Upper lobe of left lung (tissue), 6 donors: Measurements from ENCODE around the gene FPGS. TPM values are rescaled to one million over a fixed set of nuclear protein-coding genes. Genes with fewer than 3 reads are reported as not detected.

Source experiments
- ATAC-seq, 2 donors: fragments of 200-7000 bp; cut with Tn5 transposase; one replicate each; pipeline ENCODE4 v1.9.1; 2022; ENCODE audit warnings: mild to moderate bottlenecking in 2 of 2, moderate library complexity in 2 of 2; ENCODE audit not compliant: low FRiP score in 2 of 2
- DNase-seq, 2 donors: peaks; one replicate each; pipeline ENCODE4 v3.0.0-alpha.2; 2019 to 2020
- H3K27ac ChIP-seq, 4 donors: fragments of 200-600 bp; sonication (generic); one replicate each; pipeline ENCODE4 v1.5.1; 2016 to 2019
- H3K27me3 ChIP-seq, 4 donors: fragments of 200-600 bp; sonication (generic); one replicate each; pipeline ENCODE4 v1.5.1; 2017 to 2019
- H3K36me3 ChIP-seq, 4 donors: fragments of 200-600 bp; sonication (generic); one replicate each; pipeline ENCODE4 v1.5.1; 2016 to 2019
- H3K4me1 ChIP-seq, 4 donors: fragments of 200-600 bp; sonication (generic); one replicate each; pipeline ENCODE4 v1.5.1; 2018 to 2019
- H3K4me3 ChIP-seq, 4 donors: fragments of 200-600 bp; sonication (generic); one replicate each; pipeline ENCODE4 v1.5.1; 2017 to 2019; ENCODE audit warnings: mild to moderate bottlenecking in 2 of 4, moderate library complexity in 1 of 4
- H3K9me3 ChIP-seq, 4 donors: fragments of 200-600 bp; sonication (generic); one replicate each; pipeline ENCODE4 v1.5.1; 2018 to 2019
- EP300 ChIP-seq, 4 donors: sonication (generic); formaldehyde crosslinking; IDR thresholded peaks; one replicate each; pipeline ENCODE4 v1.5.1; 2017; ENCODE audit warnings: antibody characterized with exemption in 4 of 4, control low read depth in 2 of 4
- POLR2A ChIP-seq, 4 donors: fragments of 450-650 bp; IDR thresholded peaks; one replicate each; pipeline ENCODE4 v1.5.1; 2016 to 2017; ENCODE audit warnings: antibody characterized with exemption in 4 of 4, mild to moderate bottlenecking in 2 of 4
- POLR2AphosphoS5 ChIP-seq, 2 donors: sonication (generic); formaldehyde crosslinking; IDR thresholded peaks; one replicate each; pipeline ENCODE4 v1.5.1; 2017; ENCODE audit warnings: antibody characterized with exemption in 2 of 2
- WGBS, 2 donors: methylation state at CpG; one replicate each; pipeline ENCODE4 v1.1.5; 2017 to 2018; 5-methylcytosine and 5-hydroxymethylcytosine counted together
- total RNA-seq, 6 donors: library from RNA; depleted of rRNA in 4 of 6; stranded (reverse); fragments of >200 nt in 4 of 6; gene quantifications; one replicate each; pipeline versions ENCODE4 v1.1.0 to v1.2.1, GENCODE V29; 2016 to 2021
- TF ChIP-seq, protein P1 (sequence below), 6 experiments: fragments of 450-650 bp in 4 of 6; fragments of 200-600 bp in 2 of 6; sonication (generic) in 2 of 6; IDR thresholded peaks; one replicate each; pipeline ENCODE4 v1.5.1; 2016 to 2019; ENCODE audit warnings: antibody characterized with exemption in 6 of 6
- donor health status: DM: no; HTN: no; CAD: no; lungs with moderate emphysema.
- donor health status: DM: no; HTN: yes; CAD: no; lungs with severe emphysema.

The FPGS gene
- total RNA-seq, 6 donors from 2014 or later: 85.1 to 337 (median 95.5) TPM

DNA sequence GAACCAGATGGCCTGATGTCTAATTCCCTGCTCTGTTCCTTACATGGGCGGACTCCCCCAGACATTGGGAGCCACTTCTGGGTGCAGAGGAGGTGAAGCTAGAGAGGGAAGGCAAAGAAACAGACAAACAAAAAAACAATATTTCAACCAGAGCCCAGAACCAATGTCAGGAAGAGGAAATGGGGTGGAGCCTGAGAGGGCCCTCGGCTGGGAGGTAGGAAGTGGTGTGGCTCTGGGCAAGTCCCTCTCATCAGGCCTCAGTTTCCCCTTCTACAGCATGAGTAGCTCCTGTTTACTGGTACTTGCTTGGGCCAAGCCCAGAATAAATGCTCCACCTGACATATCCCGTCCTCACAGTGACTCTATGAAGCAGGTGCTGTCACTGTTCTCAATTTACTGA is 35.3 kb upstream of the FPGS start:
- WGBS, 2 donors: 47 to 70% methylated on average over 3 of the region's 3 CpGs
- Histone ChIP-seq H3K4me3 (peak overlapping the region in 3 of 4 donors; percentile 10 to 70 (median 20)), H3K27ac (peak overlapping the region; percentile 78 to 96 (median 86)), H3K4me1 (peaks cover 57 to 88% (median 75%) of the 10 kb centered on the region in 4 donors), H3K36me3 (peaks cover 0 to 13% (median 3%) of the 10 kb centered on the region in 4 donors), H3K27me3 (no peaks in the 10 kb centered on the region), H3K9me3 (no peaks in the 10 kb centered on the region)
- TF ChIP-seq POLR2AphosphoS5 (IDR thresholded peaks at IDR 0.05) (no peak), EP300 (IDR thresholded peaks at IDR 0.05) (no peak), POLR2A (IDR thresholded peaks at IDR 0.05) (no peak)
- TF ChIP-seq, protein P1, sequence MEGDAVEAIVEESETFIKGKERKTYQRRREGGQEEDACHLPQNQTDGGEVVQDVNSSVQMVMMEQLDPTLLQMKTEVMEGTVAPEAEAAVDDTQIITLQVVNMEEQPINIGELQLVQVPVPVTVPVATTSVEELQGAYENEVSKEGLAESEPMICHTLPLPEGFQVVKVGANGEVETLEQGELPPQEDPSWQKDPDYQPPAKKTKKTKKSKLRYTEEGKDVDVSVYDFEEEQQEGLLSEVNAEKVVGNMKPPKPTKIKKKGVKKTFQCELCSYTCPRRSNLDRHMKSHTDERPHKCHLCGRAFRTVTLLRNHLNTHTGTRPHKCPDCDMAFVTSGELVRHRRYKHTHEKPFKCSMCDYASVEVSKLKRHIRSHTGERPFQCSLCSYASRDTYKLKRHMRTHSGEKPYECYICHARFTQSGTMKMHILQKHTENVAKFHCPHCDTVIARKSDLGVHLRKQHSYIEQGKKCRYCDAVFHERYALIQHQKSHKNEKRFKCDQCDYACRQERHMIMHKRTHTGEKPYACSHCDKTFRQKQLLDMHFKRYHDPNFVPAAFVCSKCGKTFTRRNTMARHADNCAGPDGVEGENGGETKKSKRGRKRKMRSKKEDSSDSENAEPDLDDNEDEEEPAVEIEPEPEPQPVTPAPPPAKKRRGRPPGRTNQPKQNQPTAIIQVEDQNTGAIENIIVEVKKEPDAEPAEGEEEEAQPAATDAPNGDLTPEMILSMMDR (IDR thresholded peaks at IDR 0.05): no peak
- DNase-seq (no peak), ATAC-seq (no peak)

DNA sequence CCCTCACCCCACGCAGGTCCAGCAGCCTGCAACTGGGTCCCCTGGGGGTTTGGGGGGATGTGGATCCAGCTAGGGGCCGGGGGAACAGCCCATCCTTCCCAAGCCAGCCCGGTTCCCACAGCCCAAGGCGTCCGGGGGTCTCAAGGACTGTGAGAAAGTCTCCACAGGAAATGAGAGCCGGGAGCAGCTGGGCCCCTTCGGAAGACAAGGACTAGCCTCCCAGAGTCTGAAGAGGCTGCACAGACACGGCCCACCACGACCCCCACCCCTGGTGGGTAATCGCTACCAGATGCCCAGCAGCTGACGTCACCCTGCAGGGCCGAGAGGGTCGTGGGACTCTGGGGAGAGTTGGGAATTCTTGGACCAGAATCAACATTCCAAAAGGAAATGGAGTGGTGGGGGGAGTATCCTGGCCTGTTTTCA is 34.8 kb upstream of the FPGS start:
- TF ChIP-seq POLR2A (IDR thresholded peaks at IDR 0.05) (no peak), EP300 (IDR thresholded peaks at IDR 0.05) (no peak), POLR2AphosphoS5 (IDR thresholded peaks at IDR 0.05) (no peak)
- TF ChIP-seq, protein P1 (IDR thresholded peaks at IDR 0.05): no peak
- Histone ChIP-seq H3K9me3 (no peaks in the 10 kb centered on the region), H3K36me3 (peaks cover 0 to 13% (median 3%) of the 10 kb centered on the region in 4 donors), H3K27me3 (no peaks in the 10 kb centered on the region), H3K4me1 (peaks cover 53 to 82% (median 70%) of the 10 kb centered on the region in 4 donors), H3K27ac (peak overlapping the region; percentile 78 to 96 (median 86)), H3K4me3 (peak overlapping the region in 3 of 4 donors; percentile 10 to 70 (median 20))
- ATAC-seq (no peak), DNase-seq (no peak)
- WGBS, 2 donors: 38 to 61% methylated on average over 13 of the region's 13 CpGs

DNA sequence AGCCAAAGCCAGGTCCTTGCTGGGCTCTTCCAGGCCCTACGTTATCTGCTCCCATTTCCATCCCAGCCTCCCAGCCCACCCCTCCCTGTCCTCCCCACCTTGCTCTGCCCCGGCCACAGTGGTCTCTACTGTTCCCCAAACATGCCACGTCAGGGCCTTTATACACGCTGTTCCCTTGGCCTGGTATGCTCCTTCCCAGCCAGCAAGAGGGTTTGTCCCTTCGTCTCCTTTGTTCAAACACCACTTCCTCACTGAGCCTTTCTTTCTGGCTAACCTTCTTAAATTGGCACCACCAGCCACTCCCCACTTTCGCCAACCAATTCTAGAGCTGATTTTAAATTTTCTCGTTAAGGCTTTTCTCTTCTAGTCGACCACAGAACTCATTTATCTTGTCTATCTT is 34.0 kb upstream of the FPGS start:
- Histone ChIP-seq H3K27ac (peak overlapping the region; percentile 78 to 96 (median 86)), H3K27me3 (no peaks in the 10 kb centered on the region), H3K9me3 (no peaks in the 10 kb centered on the region), H3K4me3 (peak overlapping the region in 3 of 4 donors; percentile 50 to 75 (median 70)), H3K4me1 (peaks cover 50 to 75% (median 64%) of the 10 kb centered on the region in 4 donors), H3K36me3 (peaks cover 0 to 13% (median 3%) of the 10 kb centered on the region in 4 donors)
- 45 to 64% methylated on average over 8 of the region's 8 CpGs for WGBS, 2 donors
- DNase-seq (no peak), ATAC-seq (no peak)
- peak in 1 of 2 donors; percentile 32 for TF ChIP-seq POLR2AphosphoS5 (IDR thresholded peaks at IDR 0.05)
- TF ChIP-seq, protein P1 (IDR thresholded peaks at IDR 0.05): no peak
- TF ChIP-seq EP300 (IDR thresholded peaks at IDR 0.05): no peak

DNA sequence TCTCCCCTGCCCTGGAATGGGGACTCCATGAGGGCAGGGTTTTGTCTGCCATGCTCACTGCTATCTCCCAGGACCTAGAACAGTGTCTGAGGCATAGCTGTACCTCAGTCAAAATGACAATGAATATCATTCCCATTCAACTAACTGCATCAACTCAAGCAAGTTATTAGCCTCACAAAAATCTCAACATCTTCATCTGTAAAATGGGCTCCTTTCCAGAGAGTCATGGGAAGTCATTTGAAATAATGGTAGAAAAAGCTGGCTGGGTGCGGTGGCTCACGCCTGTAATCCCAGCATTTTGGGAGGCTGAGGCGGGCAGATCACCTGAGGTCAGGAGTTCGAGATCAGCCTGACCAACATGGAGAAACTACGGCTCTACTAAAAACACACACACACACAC is 33.6 kb upstream of the FPGS start:
- peaks cover 50 to 72% (median 62%) of the 10 kb centered on the region in 4 donors for H3K4me1 ChIP-seq
- WGBS, 2 donors: 82 to 89% methylated on average over 4 to 5 of the region's 5 CpGs
- peak overlapping the region in 3 of 4 donors; percentile 50 to 75 (median 70) for H3K4me3 ChIP-seq

More for the DNA sequence above, 33.6 kb upstream of the FPGS start:
- DNase-seq: no peak
- ATAC-seq: no peak
- Histone ChIP-seq H3K27me3 (no peaks in the 10 kb centered on the region), H3K27ac (peak overlapping the region; percentile 78 to 96 (median 86)), H3K36me3 (peaks cover 0 to 13% (median 5%) of the 10 kb centered on the region in 4 donors), H3K9me3 (no peaks in the 10 kb centered on the region)
- TF ChIP-seq EP300 (IDR thresholded peaks at IDR 0.05) (no peak), POLR2AphosphoS5 (IDR thresholded peaks at IDR 0.05) (no peak), POLR2A (IDR thresholded peaks at IDR 0.05) (no peak)
- TF ChIP-seq, protein P1 (IDR thresholded peaks at IDR 0.05): no peak
